Right hindlimb (tissue), 1 donor: ENCODE data around the gene GDF9.
"Not testable (repeated sequence)": the region's sequence is repeated elsewhere in the genome, so short reads cannot be mapped to it uniquely, and the experiment has no call there.

ENCODE experiments used
- DNase-seq: peaks from one replicate; pipeline ENCODE4 v3.0.0-alpha.2; 2018

The GDF9 gene

DNA sequence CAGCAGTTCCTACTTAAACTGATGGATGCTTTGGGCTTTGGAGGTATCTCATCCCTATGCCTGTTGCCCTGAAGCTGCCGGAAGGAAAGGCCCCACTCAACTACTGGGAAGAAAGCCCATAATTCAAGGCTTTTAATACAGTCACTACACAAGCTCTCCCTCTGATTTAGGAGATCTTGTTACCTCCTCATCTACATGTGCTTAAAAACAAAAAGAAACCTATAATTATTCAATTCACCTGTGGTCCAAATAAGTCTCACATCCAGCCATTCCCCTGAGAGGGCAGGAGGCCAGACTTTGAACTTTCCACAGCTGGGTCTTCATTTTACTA, 6.5 kb upstream of the GDF9 start:
- no peak for DNase-seq

GRCh38 chr5:132871459-132872284, 5.4 kb upstream of the GDF9 start:
- DNase-seq = no peak

DNA sequence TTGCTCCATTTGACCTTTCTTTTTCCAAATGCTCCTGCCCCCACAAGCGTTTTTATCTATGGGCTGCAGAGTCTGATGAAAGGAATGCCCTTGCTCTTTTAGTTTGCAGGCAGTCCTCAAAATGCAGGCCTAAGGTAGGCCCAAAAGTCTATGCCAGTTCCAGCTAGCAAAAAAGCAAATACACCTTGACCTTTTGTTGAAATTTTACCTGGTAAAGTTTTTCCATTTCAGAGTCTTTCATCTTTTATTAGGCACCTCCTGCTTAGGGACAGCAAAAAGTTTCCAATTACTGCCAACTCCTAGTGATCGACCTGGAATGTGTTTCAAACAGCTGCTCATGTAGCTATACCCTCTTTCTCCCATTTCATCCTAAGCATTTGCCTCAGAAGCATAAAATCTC, 4.5 kb upstream of the GDF9 start:
- no peak for DNase-seq

GRCh38 chr5:132868754-132869153, 2.5 kb upstream of the GDF9 start:
- DNase-seq = no peak

- no peak for DNase-seq
These were observed 780 bp upstream of the GDF9 start for GRCh38 chr5:132867046-132867451.

GRCh38 chr5:132865668-132866341, 464 bp downstream of the GDF9 start:
- no peak for DNase-seq

DNA sequence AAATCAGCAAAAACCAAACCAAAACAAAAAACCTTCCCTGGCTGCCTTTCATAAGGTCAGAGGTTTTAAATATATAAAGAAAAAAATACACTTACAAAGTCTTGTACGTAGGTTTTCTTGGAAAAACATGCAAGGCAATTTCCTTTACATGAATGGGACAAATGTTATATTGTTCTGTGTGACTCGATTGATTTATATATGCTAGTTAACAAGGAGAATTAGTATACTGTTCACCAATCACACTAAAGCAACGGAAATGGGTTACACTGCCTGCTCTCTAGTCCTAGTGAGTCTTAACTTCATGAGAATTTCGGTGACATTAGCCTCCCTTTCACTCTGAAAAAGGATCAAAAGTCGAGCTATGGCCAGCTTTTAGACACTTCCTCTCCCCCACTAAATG, 5.5 kb downstream of the GDF9 start:
- no peak for DNase-seq

GRCh38 chr5:132859889-132860437, 6.3 kb downstream of the GDF9 start:
- DNase-seq = no peak

DNA sequence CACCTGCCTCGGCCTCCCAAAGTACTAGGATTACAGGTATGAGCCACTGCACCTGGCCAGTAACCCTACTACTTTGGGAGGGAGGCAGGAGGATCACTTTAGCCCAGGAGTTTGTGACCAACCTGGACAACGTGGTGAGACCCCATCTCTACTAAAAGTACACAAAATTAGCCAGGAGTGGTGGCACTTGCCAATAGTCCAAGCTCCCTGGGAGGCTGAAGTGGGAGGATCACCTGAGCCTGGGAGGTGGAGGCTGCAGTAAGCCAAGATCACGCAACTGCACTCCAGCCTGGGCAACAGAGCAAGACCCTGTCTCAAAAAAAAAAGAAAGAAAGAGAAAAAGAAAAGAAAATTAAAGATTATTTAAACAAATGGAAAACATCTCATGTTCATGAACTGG, 10.3 kb downstream of the GDF9 start:
- DNase-seq = no peak

GRCh38 chr5:132854992-132855391, 11.3 kb downstream of the GDF9 start:
- not testable (repeated sequence) for DNase-seq

- no peak for DNase-seq
These were observed 12.0 kb downstream of the GDF9 start for GRCh38 chr5:132854301-132854700.

- DNase-seq = no peak
These were observed 12.5 kb downstream of the GDF9 start for GRCh38 chr5:132853790-132854189.

- no peak for DNase-seq
These were observed 12.9 kb downstream of the GDF9 start for GRCh38 chr5:132853323-132853722.

DNA sequence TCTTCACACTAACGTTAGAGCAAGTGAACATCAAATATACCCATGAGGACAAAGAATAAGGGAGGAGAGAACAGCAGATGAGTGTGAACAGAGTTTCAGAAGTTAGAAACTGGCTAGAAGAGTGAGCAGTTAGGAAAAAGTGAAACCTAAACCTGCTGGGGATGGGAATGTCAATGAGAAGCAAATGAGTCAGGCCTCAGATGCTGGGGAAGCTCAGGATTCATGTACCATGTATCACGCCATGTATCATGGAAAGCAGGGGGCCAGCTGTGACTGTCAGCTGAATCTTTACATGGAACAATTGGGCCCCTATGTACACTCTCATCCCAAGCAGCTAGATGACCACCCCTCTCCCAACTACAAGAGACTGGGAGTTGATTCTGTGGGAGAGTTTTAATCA, 16.2 kb downstream of the GDF9 start:
- DNase-seq = no peak

GRCh38 chr5:132849347-132849746, 16.9 kb downstream of the GDF9 start:
- DNase-seq = no peak

DNA sequence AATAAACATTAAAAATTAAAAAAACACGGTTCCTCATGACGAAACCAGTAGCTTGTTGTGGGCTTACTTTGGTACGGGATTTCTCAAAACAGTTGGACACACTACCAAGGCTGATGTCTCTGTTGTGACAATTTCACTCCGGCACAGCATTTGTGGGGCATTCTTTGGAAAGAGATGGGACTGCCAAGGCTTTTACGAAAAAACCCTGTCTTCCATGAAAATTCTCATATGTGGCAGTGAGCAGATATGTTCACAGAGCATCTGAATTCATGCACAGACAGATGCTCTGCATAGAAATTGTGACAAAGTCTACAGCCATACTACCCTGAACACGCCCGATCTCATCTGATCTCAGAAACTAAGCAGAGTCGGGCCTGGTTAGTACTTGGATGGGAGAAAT, 18.0 kb downstream of the GDF9 start:
- no peak for DNase-seq

DNA sequence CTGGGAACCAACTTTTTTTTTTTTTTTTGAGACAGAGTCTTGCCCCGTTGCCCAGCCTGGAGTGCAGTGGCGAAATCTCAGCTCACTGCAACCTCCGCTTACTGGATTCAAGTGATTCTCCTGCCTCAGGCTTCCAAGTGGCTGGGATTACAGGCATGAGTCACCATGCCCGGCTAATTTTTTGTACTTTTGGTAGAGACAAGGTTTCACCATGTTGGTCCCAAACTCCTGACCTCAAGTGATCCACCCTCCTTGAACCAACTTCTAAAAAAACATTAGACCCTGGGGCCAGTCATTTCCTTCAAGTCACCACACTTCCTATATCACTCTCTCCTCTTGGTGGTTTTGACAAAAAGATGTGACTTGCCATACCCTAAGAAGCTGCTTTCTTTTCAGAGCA, 25.0 kb downstream of the GDF9 start:
- no peak for DNase-seq

DNA sequence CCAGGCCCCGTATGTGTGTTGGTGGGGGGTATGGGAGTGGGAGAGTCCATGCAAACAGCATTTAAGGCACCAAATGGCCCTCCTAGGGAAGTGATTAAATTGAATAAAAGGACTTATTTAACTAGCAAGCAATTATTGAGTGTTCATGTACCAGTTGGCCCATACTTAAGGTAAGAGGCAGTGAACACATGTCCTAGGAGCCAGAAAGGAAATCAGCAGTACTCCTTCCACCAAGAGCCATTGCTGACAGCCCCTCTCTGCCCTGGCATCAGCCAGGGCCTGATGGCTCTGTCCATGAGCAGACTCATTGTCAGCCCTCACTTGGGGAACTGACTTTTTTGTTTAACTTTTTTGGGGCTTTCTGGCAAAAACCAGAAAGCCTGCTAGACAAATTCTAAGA, 25.4 kb downstream of the GDF9 start:
- no peak for DNase-seq

GRCh38 chr5:132840313-132840712, 26.0 kb downstream of the GDF9 start:
- DNase-seq = no peak

DNA sequence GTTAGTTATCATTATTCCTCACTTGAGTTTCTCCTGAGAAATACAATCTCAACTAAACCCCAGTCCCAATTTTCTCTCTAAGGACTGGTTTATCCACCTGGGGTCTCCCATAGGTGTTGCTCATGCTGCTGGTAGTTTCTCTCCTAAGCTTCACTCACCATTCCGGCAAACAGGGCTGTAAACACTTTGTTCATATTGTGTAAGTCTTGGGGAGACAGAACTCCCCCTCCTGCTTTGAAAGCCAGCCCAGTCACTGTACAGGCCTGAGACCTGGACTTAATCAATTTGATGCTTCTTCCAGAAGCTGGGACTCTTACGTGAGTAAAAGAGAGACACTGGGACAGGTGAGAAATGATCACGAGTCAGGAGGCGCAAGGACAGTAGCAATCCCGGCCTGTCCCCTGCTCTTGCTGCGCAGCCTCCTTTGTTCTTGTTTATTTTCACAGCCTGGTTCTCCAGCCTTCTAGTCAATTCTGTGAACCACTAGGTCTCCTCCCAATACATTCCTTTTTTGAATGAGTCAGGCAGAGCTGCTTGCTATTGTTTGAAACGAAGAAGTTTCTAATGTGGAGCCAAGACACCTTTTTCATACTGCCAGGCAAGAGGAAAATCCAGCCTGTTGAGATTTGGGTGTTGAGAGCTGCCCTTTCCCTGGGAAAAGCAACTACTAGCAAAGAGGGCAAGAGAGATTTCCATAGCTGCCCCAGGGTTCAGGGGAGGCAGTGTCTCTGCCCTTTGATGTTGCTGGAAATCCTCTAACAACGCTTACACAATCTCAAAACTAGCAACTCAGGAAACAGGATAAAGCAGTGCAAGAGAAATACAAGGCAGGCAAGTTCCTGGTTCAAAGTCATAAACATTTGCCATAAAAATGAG, 26.6 kb downstream of the GDF9 start:
- no peak for DNase-seq

- no peak for DNase-seq
These were observed 27.6 kb downstream of the GDF9 start for GRCh38 chr5:132838516-132839282.

- DNase-seq = no peak
These were observed 28.4 kb downstream of the GDF9 start for GRCh38 chr5:132837868-132838267.

DNA sequence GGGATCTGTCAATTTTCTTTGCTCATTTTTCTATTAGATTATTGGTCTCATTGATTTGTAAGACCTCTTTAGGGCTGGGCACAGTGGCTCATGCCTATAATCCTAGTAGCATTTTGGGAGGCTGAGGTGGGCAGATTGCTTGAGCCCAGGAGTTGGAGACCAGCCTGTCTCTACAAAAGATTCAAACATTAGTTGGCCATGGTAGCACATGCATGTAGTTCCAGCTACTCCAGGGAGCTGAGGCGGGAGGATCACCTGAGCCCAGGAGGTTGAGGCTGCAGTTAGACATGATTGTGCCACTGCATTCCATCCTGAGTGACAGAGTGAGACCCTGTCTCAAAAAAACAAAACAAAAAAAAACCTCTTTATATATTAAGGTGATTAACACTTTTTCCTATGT, 29.4 kb downstream of the GDF9 start:
- no peak for DNase-seq
